ENCODE measurements around the gene IFI6.
"Not testable (repeated sequence)": the region's sequence is repeated elsewhere in the genome, so short reads cannot be mapped to it uniquely, and the experiment has no call there.

IFI6 gene

GRCh38 chr1:27630859-27631491 is 41.0 kb downstream of the IFI6 start:
- H3K79me1 ChIP-seq (replicated peaks; ENCODE audit: low read length, poor library complexity, severe bottlenecking), result no peaks in the 10 kb centered on the region
- no peak overlapping the region for H3K4ac ChIP-seq (ENCODE audit: low read depth in 1 of 2, low read length in 2 of 2)
- no peak overlapping the region for H3K4me2 ChIP-seq (ENCODE audit: low read length, poor library complexity, severe bottlenecking)
- H2AK5ac ChIP-seq (ENCODE audit: low read length, severe bottlenecking), result no peak overlapping the region
- H3K4me3 ChIP-seq (ENCODE audit: insufficient read depth in 1 of 2, low read depth in 1 of 2, low read length in 2 of 2), result no peak overlapping the region
- 84% methylated on average over 5 of the region's 5 CpGs for WGBS
- no peak overlapping the region for H2BK12ac ChIP-seq (ENCODE audit: low read length in 2 of 2)
- H2AFZ ChIP-seq (ENCODE audit: low read depth, low read length), result no peak overlapping the region
- no peaks in the 10 kb centered on the region for H3K9me3 ChIP-seq (ENCODE audit: control insufficient read depth, low read length)
- H2BK120ac ChIP-seq (ENCODE audit: low read depth, low read length), result no peak overlapping the region
- H3K27me3 ChIP-seq (ENCODE audit: control insufficient read depth in 1 of 2, insufficient read depth in 1 of 2, low read length in 2 of 2), result peaks cover 13 to 37% of the 10 kb centered on the region in 2 experiments
- no peak overlapping the region for H3K23ac ChIP-seq (ENCODE audit: low read length in 2 of 2)
- H4K8ac ChIP-seq (ENCODE audit: low read length), result no peak overlapping the region
- H3K9ac ChIP-seq (ENCODE audit: low read length), result no peak overlapping the region
- no peak overlapping the region for H2BK15ac ChIP-seq (ENCODE audit: low read depth, poor library complexity, severe bottlenecking)
- no peak overlapping the region for H4K91ac ChIP-seq (ENCODE audit: low read length)
- H3K27ac ChIP-seq (ENCODE audit: low read length, poor library complexity, severe bottlenecking), result no peak overlapping the region
- DNase-seq, result no peak
- H3K36me3 ChIP-seq (ENCODE audit: control insufficient read depth in 1 of 2, insufficient read depth in 2 of 2, low read depth in 1 of 2, low read length in 2 of 2), result no peaks in the 10 kb centered on the region
- no peak overlapping the region for H3K14ac ChIP-seq (ENCODE audit: low read length in 2 of 2)
- H3K18ac ChIP-seq (ENCODE audit: low read depth in 1 of 2, low read length in 2 of 2), result peak overlapping the region in 1 of 2 experiments; percentile 26
- no peak overlapping the region for H2BK5ac ChIP-seq (ENCODE audit: low read depth, low read length, poor library complexity, severe bottlenecking)
- peaks cover 8% of the 10 kb centered on the region for H3K4me1 ChIP-seq (ENCODE audit: control insufficient read depth, insufficient read depth, low read depth, low read length)

- Histone ChIP-seq H3K79me1 (replicated peaks; ENCODE audit: low read length, poor library complexity, severe bottlenecking) (no peaks in the 10 kb centered on the region), H2AK5ac (ENCODE audit: low read length, severe bottlenecking) (no peak overlapping the region), H3K27ac (ENCODE audit: low read length, poor library complexity, severe bottlenecking) (no peak overlapping the region), H2AFZ (ENCODE audit: low read depth, low read length) (no peak overlapping the region), H2BK15ac (ENCODE audit: low read depth, poor library complexity, severe bottlenecking) (no peak overlapping the region), H3K18ac (ENCODE audit: low read depth in 1 of 2, low read length in 2 of 2) (no peak overlapping the region), H3K23ac (ENCODE audit: low read length in 2 of 2) (no peak overlapping the region), H3K9ac (ENCODE audit: low read length) (no peak overlapping the region), H3K27me3 (ENCODE audit: control insufficient read depth in 1 of 2, insufficient read depth in 1 of 2, low read length in 2 of 2) (peaks cover 4 to 21% of the 10 kb centered on the region in 2 experiments), H2BK12ac (ENCODE audit: low read length in 2 of 2) (no peak overlapping the region), H3K14ac (ENCODE audit: low read length in 2 of 2) (no peak overlapping the region), H3K4me3 (ENCODE audit: insufficient read depth in 1 of 2, low read depth in 1 of 2, low read length in 2 of 2) (no peak overlapping the region), H3K36me3 (ENCODE audit: control insufficient read depth in 1 of 2, insufficient read depth in 2 of 2, low read depth in 1 of 2, low read length in 2 of 2) (no peaks in the 10 kb centered on the region), H3K4ac (ENCODE audit: low read depth in 1 of 2, low read length in 2 of 2) (no peak overlapping the region), H4K8ac (ENCODE audit: low read length) (peak overlapping the region; percentile 19), H4K91ac (ENCODE audit: low read length) (no peak overlapping the region), H3K4me1 (ENCODE audit: control insufficient read depth, insufficient read depth, low read depth, low read length) (peaks cover 2% of the 10 kb centered on the region), H2BK120ac (ENCODE audit: low read depth, low read length) (no peak overlapping the region), H3K4me2 (ENCODE audit: low read length, poor library complexity, severe bottlenecking) (no peak overlapping the region), H2BK5ac (ENCODE audit: low read depth, low read length, poor library complexity, severe bottlenecking) (no peak overlapping the region), H3K9me3 (ENCODE audit: control insufficient read depth, low read length) (no peaks in the 10 kb centered on the region)
- no peak for DNase-seq
- WGBS, result 58% methylated on average over 3 of the region's 3 CpGs
These were observed 43.3 kb downstream of the IFI6 start for GRCh38 chr1:27628712-27629111.

GRCh38 chr1:27627733-27628132 is 44.3 kb downstream of the IFI6 start:
- not testable (repeated sequence) for H3K14ac ChIP-seq (ENCODE audit: low read length in 2 of 2); H3K79me1 ChIP-seq (replicated peaks; ENCODE audit: low read length, poor library complexity, severe bottlenecking); H4K8ac ChIP-seq (ENCODE audit: low read length); H3K9me3 ChIP-seq (ENCODE audit: control insufficient read depth, low read length); H4K91ac ChIP-seq (ENCODE audit: low read length); H2AFZ ChIP-seq (ENCODE audit: low read depth, low read length); H2BK120ac ChIP-seq (ENCODE audit: low read depth, low read length); H2AK5ac ChIP-seq (ENCODE audit: low read length, severe bottlenecking); H3K23ac ChIP-seq (ENCODE audit: low read length in 2 of 2); H3K27ac ChIP-seq (ENCODE audit: low read length, poor library complexity, severe bottlenecking); DNase-seq; H3K4me1 ChIP-seq (ENCODE audit: control insufficient read depth, insufficient read depth, low read depth, low read length); H2BK15ac ChIP-seq (ENCODE audit: low read depth, poor library complexity, severe bottlenecking); H3K36me3 ChIP-seq (ENCODE audit: control insufficient read depth in 1 of 2, insufficient read depth in 2 of 2, low read depth in 1 of 2, low read length in 2 of 2); H2BK12ac ChIP-seq (ENCODE audit: low read length in 2 of 2); H2BK5ac ChIP-seq (ENCODE audit: low read depth, low read length, poor library complexity, severe bottlenecking); H3K4me2 ChIP-seq (ENCODE audit: low read length, poor library complexity, severe bottlenecking); H3K9ac ChIP-seq (ENCODE audit: low read length); H3K4ac ChIP-seq (ENCODE audit: low read depth in 1 of 2, low read length in 2 of 2); H3K18ac ChIP-seq (ENCODE audit: low read depth in 1 of 2, low read length in 2 of 2); H3K4me3 ChIP-seq (ENCODE audit: insufficient read depth in 1 of 2, low read depth in 1 of 2, low read length in 2 of 2)
- 86% methylated on average over 4 of the region's 4 CpGs for WGBS
- peaks cover 0 to 12% of the 10 kb centered on the region in 2 experiments for H3K27me3 ChIP-seq (ENCODE audit: control insufficient read depth in 1 of 2, insufficient read depth in 1 of 2, low read length in 2 of 2)

GRCh38 chr1:27627061-27627460 is 44.9 kb downstream of the IFI6 start:
- no peaks in the 10 kb centered on the region for H3K79me1 ChIP-seq (replicated peaks; ENCODE audit: low read length, poor library complexity, severe bottlenecking)
- H3K9ac ChIP-seq (ENCODE audit: low read length), result no peak overlapping the region
- no peak overlapping the region for H3K27ac ChIP-seq (ENCODE audit: low read length, poor library complexity, severe bottlenecking)
- no peaks in the 10 kb centered on the region for H3K9me3 ChIP-seq (ENCODE audit: control insufficient read depth, low read length)
- H2BK5ac ChIP-seq (ENCODE audit: low read depth, low read length, poor library complexity, severe bottlenecking), result no peak overlapping the region
- no peak overlapping the region for H2BK12ac ChIP-seq (ENCODE audit: low read length in 2 of 2)
- H4K91ac ChIP-seq (ENCODE audit: low read length), result no peak overlapping the region
- no peak overlapping the region for H2AFZ ChIP-seq (ENCODE audit: low read depth, low read length)
- no peak overlapping the region for H3K4ac ChIP-seq (ENCODE audit: low read depth in 1 of 2, low read length in 2 of 2)
- peaks cover 0 to 9% of the 10 kb centered on the region in 2 experiments for H3K27me3 ChIP-seq (ENCODE audit: control insufficient read depth in 1 of 2, insufficient read depth in 1 of 2, low read length in 2 of 2)
- 95% methylated on average over 5 of the region's 5 CpGs for WGBS
- no peak overlapping the region for H3K18ac ChIP-seq (ENCODE audit: low read depth in 1 of 2, low read length in 2 of 2)
- no peaks in the 10 kb centered on the region for H3K36me3 ChIP-seq (ENCODE audit: control insufficient read depth in 1 of 2, insufficient read depth in 2 of 2, low read depth in 1 of 2, low read length in 2 of 2)
- H3K4me3 ChIP-seq (ENCODE audit: insufficient read depth in 1 of 2, low read depth in 1 of 2, low read length in 2 of 2), result no peak overlapping the region
- H3K14ac ChIP-seq (ENCODE audit: low read length in 2 of 2), result no peak overlapping the region
- no peak overlapping the region for H2BK120ac ChIP-seq (ENCODE audit: low read depth, low read length)
- H3K23ac ChIP-seq (ENCODE audit: low read length in 2 of 2), result no peak overlapping the region
- no peak overlapping the region for H2BK15ac ChIP-seq (ENCODE audit: low read depth, poor library complexity, severe bottlenecking)
- DNase-seq, result no peak
- H4K8ac ChIP-seq (ENCODE audit: low read length), result no peak overlapping the region
- no peak overlapping the region for H2AK5ac ChIP-seq (ENCODE audit: low read length, severe bottlenecking)
- H3K4me1 ChIP-seq (ENCODE audit: control insufficient read depth, insufficient read depth, low read depth, low read length), result peaks cover 2% of the 10 kb centered on the region
- no peak overlapping the region for H3K4me2 ChIP-seq (ENCODE audit: low read length, poor library complexity, severe bottlenecking)

Measured in mesenchymal stem cell (in vitro differentiated cells and primary cell).